HG03469 (cell line): ENCODE data around the gene PAQR3.
A peak's percentile ranks its signal among the peaks of the same experiment; 100 is the strongest.

Experiments used
- ATAC-seq: cut with Tn5 transposase; IDR thresholded peaks from one replicate; pipeline ENCODE4 v1.9.1; 2021; ENCODE audit warnings: mild to moderate bottlenecking, moderate library complexity, moderate number of reproducible peaks; ENCODE audit not compliant: unreplicated experiment

PAQR3 gene

DNA sequence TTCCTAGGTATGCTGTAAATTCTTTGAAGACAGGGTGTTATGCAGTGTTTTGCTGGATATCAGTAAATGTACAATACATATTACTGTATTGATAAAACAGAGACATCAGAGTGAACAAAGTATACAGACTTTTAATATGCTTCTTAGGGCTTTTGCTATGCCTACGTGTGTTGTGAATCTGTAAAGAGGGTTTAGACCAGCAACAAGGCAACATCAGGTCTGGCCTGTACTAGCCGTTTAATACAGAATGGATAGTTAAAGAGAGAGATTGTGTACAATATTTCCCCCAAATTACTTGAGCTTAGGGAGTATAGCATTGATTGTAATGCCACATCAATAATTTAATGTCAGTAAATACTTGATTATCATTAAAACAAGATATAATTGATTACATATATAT, 75.2 kb downstream of the PAQR3 start:
- no peak for ATAC-seq

DNA sequence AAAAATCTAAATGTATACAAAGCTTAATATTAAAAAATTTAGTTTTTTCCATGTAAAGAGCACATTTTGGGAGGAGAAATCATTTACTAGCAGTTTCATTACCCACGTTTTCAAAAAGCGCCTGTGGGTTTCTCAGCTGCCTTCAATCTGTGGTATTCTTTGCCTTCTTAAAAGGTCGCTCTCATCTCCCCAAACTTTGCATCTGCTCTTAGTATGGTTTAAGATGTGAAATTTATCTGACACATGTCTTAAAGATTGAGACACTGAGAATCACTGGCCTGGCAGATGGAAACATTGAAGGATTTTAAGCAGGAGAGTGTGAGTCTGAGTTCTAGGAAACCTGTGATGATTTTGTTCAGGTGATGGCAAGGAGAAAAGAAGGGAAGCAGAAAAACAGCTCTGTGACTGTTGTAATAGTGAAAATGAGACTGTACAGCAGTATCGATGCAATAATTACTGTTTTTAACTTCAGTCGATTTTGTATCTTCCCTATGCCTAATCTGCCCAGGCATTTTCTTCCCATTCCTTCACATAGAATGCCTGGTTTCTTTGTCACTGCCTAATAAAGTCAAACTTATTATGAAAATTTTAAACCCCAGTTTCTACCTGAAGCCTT, 75.9 kb downstream of the PAQR3 start:
- ATAC-seq: peak; percentile 49

DNA sequence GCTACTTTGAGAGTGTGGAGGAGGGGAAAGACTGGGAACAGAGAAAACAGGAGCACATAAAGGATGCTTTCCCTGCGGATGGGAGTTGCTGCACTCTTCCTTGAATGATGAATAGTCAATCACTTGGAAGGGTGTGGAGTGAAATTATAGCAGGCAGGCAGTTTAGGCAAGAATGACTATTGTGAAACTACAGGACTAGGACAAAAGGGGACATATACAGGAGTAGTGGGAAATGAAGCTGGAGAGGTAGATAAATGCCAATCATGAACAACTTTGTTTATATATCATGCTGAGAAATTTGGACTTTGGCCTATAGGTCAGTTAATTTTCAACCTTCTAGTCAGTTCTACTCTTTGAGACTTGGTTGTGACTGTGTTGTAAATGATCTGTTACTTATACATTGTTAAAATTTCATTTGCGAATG, 76.9 kb downstream of the PAQR3 start:
- ATAC-seq: no peak
